Effector memory CD8-positive, alpha-beta T cell (primary cell): ENCODE data around the gene CTRB1.
A peak's percentile ranks its signal among the peaks of the same experiment; 100 is the strongest.

ENCODE experiments used
- ATAC-seq: fragments of 150-1000 bp; cut with Tn5 transposase; replicated peaks from 2 replicates; pipeline ENCODE4 v1.10.0; 2021; ENCODE audit warnings: mild to moderate bottlenecking, moderate library complexity
- DNase-seq, 3 experiments: peaks; one replicate each; pipeline ENCODE4 v3.0.0; 2021
- H3K27ac Mint-ChIP-seq, 2 donors: one replicate each; pipeline ENCODE4 v1.8.0; 2022; ENCODE audit warnings: mild to moderate bottlenecking in 2 of 2, mixed read lengths in 2 of 2, moderate library complexity in 2 of 2
- H3K27me3 Mint-ChIP-seq, 2 donors: one replicate each; pipeline ENCODE4 v1.8.0; 2022; ENCODE audit warnings: mixed read lengths in 2 of 2
- H3K36me3 Mint-ChIP-seq: one replicate; pipeline ENCODE4 v1.8.0; 2022; ENCODE audit warnings: mild to moderate bottlenecking, moderate library complexity, mixed read lengths; ENCODE audit not compliant: insufficient read depth
- H3K4me1 Mint-ChIP-seq, 2 donors: one replicate each; pipeline ENCODE4 v1.8.0; 2022; ENCODE audit warnings: low read depth in 2 of 2, mixed read lengths in 2 of 2
- H3K4me3 Mint-ChIP-seq, 2 donors: one replicate each; pipeline ENCODE4 v1.8.0; 2022; ENCODE audit warnings: mild to moderate bottlenecking in 2 of 2, mixed read lengths in 2 of 2, moderate library complexity in 2 of 2
- H3K9me3 Mint-ChIP-seq, 2 donors: one replicate each; pipeline ENCODE4 v1.8.0; 2022; ENCODE audit warnings: mixed read lengths in 2 of 2

The CTRB1 gene

DNA sequence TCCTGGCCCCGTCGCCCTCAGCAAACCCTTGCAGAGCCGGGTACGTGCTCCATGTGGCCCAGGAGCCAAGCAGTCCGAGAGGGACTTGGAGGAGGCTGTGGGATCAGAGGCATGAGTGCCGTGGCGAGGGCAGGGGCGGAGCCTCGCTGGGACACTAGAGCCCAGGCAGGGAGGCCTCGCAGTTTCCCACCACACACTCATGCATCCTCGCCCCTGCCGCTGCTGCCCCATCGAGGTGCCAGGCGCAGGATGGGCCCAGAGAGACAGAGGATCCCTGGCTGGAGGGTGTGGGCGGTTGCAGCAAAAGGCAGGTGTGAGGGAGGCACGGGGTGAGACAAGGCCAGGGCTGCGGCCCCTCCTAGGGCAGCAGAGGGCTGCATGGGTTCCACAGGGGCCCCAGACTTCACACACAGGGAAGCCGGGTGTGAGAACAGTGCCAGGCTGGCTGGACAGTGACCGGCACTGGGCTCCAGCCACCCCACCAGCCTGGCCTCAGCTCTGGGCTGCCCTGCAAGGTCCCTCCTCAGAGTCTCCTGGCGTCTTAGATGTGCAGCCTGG lies 25.0 kb downstream of the CTRB1 start:
- Mint-ChIP-seq H3K36me3 (no peaks in the 10 kb centered on the region), H3K9me3 (no peaks in the 10 kb centered on the region), H3K4me1 (peaks cover 5 to 10% of the 10 kb centered on the region in 2 donors), H3K27ac (peak overlapping the region in 1 of 2 donors; percentile 68), H3K4me3 (no peak overlapping the region), H3K27me3 (peaks cover 12 to 25% of the 10 kb centered on the region in 2 donors)
- ATAC-seq (no peak), DNase-seq (no peak)

DNA sequence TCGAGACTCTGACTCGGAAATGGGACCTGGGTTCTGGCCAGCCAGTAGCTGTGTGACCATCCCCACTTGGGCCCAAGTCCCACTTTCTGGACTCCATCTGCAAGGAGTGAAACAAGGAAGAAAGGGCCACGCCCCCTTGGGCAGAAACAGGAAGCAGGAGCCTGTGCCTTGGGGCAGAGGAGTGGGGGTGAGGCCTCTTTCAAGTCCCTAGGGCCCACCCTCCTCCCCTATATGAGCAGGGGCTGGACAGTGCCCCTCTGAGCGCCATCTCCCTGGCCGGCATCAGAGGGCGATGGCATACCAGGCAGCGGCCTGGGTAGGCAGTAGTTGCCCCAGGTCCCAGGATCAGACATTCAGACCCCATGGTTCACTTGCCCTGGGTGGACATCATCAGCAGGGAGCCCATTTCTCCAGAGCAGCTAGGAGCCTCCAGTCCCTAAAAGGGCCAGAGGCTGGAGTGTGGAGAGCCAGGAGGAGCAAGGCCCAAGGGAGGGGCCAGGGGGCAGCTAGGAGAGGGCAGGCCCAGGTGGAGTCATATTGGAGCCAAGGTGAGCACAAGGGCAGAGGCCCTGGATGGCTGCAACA lies 25.5 kb downstream of the CTRB1 start:
- Mint-ChIP-seq H3K4me3 (no peak overlapping the region), H3K27me3 (peaks cover 12 to 31% of the 10 kb centered on the region in 2 donors), H3K27ac (no peak overlapping the region), H3K4me1 (peaks cover 5 to 10% of the 10 kb centered on the region in 2 donors), H3K9me3 (no peaks in the 10 kb centered on the region), H3K36me3 (no peaks in the 10 kb centered on the region)
- ATAC-seq: no peak
- no peak for DNase-seq

- no peaks in the 10 kb centered on the region for H3K36me3 Mint-ChIP-seq
- DNase-seq: no peak
- H3K27me3 Mint-ChIP-seq: peaks cover 19 to 39% of the 10 kb centered on the region in 2 donors
- no peaks in the 10 kb centered on the region for H3K9me3 Mint-ChIP-seq
- ATAC-seq: no peak
- H3K4me3 Mint-ChIP-seq: no peak overlapping the region
- H3K27ac Mint-ChIP-seq: no peak overlapping the region
- H3K4me1 Mint-ChIP-seq: peaks cover 5 to 10% of the 10 kb centered on the region in 2 donors
Measured at GRCh38 chr16:75244844-75245758, 26.3 kb downstream of the CTRB1 start.

GRCh38 chr16:75246504-75247205 lies 27.9 kb downstream of the CTRB1 start:
- DNase-seq (no peak), ATAC-seq (no peak)
- Mint-ChIP-seq H3K27ac (no peak overlapping the region), H3K4me1 (peaks cover 5 to 15% of the 10 kb centered on the region in 2 donors), H3K4me3 (no peak overlapping the region), H3K9me3 (no peaks in the 10 kb centered on the region), H3K36me3 (no peaks in the 10 kb centered on the region), H3K27me3 (peaks cover 25 to 50% of the 10 kb centered on the region in 2 donors)

GRCh38 chr16:75247249-75247648 lies 28.5 kb downstream of the CTRB1 start:
- Mint-ChIP-seq H3K27me3 (peaks cover 31 to 56% of the 10 kb centered on the region in 2 donors), H3K4me3 (no peak overlapping the region), H3K27ac (no peak overlapping the region), H3K9me3 (no peaks in the 10 kb centered on the region), H3K4me1 (peaks cover 5 to 17% of the 10 kb centered on the region in 2 donors), H3K36me3 (no peaks in the 10 kb centered on the region)
- no peak for ATAC-seq
- DNase-seq: no peak

GRCh38 chr16:75248142-75248535 lies 29.4 kb downstream of the CTRB1 start:
- no peak for DNase-seq
- Mint-ChIP-seq H3K36me3 (no peaks in the 10 kb centered on the region), H3K27ac (no peak overlapping the region), H3K9me3 (no peaks in the 10 kb centered on the region), H3K4me3 (no peak overlapping the region), H3K4me1 (peaks cover 5 to 17% of the 10 kb centered on the region in 2 donors), H3K27me3 (peaks cover 40 to 65% of the 10 kb centered on the region in 2 donors)
- no peak for ATAC-seq

GRCh38 chr16:75248536-75249380 lies 30.0 kb downstream of the CTRB1 start:
- peak overlapping the region in 1 of 2 donors; percentile 10 for H3K4me3 Mint-ChIP-seq
- DNase-seq: no peak

GRCh38 chr16:75249441-75249840 lies 30.7 kb downstream of the CTRB1 start:
- no peak for DNase-seq
- ATAC-seq: no peak
- Mint-ChIP-seq H3K4me1 (peaks cover 5 to 17% of the 10 kb centered on the region in 2 donors), H3K9me3 (no peaks in the 10 kb centered on the region), H3K36me3 (no peaks in the 10 kb centered on the region), H3K4me3 (no peak overlapping the region), H3K27ac (no peak overlapping the region), H3K27me3 (peaks cover 52 to 78% of the 10 kb centered on the region in 2 donors)

More at GRCh38 chr16:75248536-75249380, 30.0 kb downstream of the CTRB1 start:
- Mint-ChIP-seq H3K4me1 (peaks cover 5 to 17% of the 10 kb centered on the region in 2 donors), H3K27ac (no peak overlapping the region), H3K9me3 (no peaks in the 10 kb centered on the region), H3K27me3 (peaks cover 46 to 71% of the 10 kb centered on the region in 2 donors), H3K36me3 (no peaks in the 10 kb centered on the region)
- ATAC-seq: no peak

- no peaks in the 10 kb centered on the region for H3K9me3 Mint-ChIP-seq
- H3K27ac Mint-ChIP-seq: no peak overlapping the region
- H3K4me3 Mint-ChIP-seq: peak overlapping the region; percentile 27 to 52
- no peaks in the 10 kb centered on the region for H3K36me3 Mint-ChIP-seq
- H3K27me3 Mint-ChIP-seq: peaks cover 60 to 86% of the 10 kb centered on the region in 2 donors
- ATAC-seq: no peak
- peaks cover 5 to 15% of the 10 kb centered on the region in 2 donors for H3K4me1 Mint-ChIP-seq
- DNase-seq: no peak
Measured at GRCh38 chr16:75250089-75250808, 31.5 kb downstream of the CTRB1 start.

DNA sequence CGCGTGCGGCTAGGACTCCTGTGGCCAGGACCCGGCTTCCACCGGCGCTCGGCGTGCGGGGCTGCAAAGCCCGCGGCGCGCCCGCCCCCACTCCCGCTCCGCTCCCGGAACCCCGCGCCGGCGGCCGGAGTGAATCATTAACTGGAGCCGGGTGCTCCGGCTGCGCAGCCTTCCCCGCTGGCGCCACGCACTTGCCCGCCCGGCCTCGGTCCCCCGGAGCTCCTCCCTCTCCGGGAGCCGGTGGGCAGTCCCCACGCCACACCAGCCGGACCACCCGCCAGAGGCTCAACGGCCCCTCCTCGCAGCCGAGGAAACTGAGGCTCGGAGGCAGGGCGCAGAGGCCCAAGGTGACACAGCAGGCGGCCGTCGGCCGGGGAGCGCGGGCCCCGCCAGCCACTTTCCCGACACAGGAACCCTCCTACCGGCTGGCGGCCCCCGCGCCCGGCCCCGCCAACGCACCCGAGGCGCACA lies 32.1 kb downstream of the CTRB1 start:
- Mint-ChIP-seq H3K4me1 (peaks cover 5 to 15% of the 10 kb centered on the region in 2 donors), H3K36me3 (no peaks in the 10 kb centered on the region), H3K9me3 (no peaks in the 10 kb centered on the region), H3K4me3 (peak overlapping the region in 1 of 2 donors; percentile 27), H3K27me3 (peaks cover 60 to 89% of the 10 kb centered on the region in 2 donors), H3K27ac (no peak overlapping the region)
- ATAC-seq: no peak
- DNase-seq: no peak

- Mint-ChIP-seq H3K36me3 (no peaks in the 10 kb centered on the region), H3K4me3 (peak within 1 kb of the TSS; percentile 66 to 79), H3K27ac (no peak within 1 kb of the TSS), H3K27me3 (peaks cover 60 to 88% of the 10 kb centered on the region in 2 donors), H3K4me1 (peaks cover 5 to 15% of the 10 kb centered on the region in 2 donors), H3K9me3 (no peaks in the 10 kb centered on the region)
- no peak for DNase-seq
- no peak for ATAC-seq
Measured at GRCh38 chr16:75251280-75252048, 32.7 kb downstream of the CTRB1 start, which contains the start of gene BCAR1. Gene BCAR1 (minus strand): TSS chr16:75251624. CDS start chr16:75251482, 142 bp downstream.
